KMS-11 (cell line): ENCODE data around the gene FRK.

Source experiments
- H2AFZ ChIP-seq: fragments of 200-600 bp; sonication (generic); 2 replicates; pipeline ENCODE4 v1.6.1; 2016; ENCODE audit warnings: antibody characterized with exemption, mixed run types, low read depth
- H3K27ac ChIP-seq: fragments of 200-600 bp; sonication (generic); 2 replicates; pipeline ENCODE4 v1.6.1; 2016; ENCODE audit warnings: mild to moderate bottlenecking, mixed run types
- H3K27me3 ChIP-seq: fragments of 200-600 bp; sonication (generic); 2 replicates; pipeline ENCODE4 v1.6.1; 2017; ENCODE audit warnings: mild to moderate bottlenecking, low read depth, mixed run types, moderate library complexity; ENCODE audit not compliant: insufficient read depth
- H3K36me3 ChIP-seq: fragments of 200-600 bp; sonication (generic); 2 replicates; pipeline ENCODE4 v1.6.1; 2017; ENCODE audit warnings: mild to moderate bottlenecking, mixed run types; ENCODE audit not compliant: insufficient read depth
- H3K4me1 ChIP-seq: fragments of 200-600 bp; sonication (generic); 2 replicates; pipeline ENCODE4 v1.6.1; 2016; ENCODE audit warnings: mild to moderate bottlenecking, low read depth, mixed run types; ENCODE audit not compliant: poor library complexity, severe bottlenecking
- H3K4me2 ChIP-seq: fragments of 200-600 bp; sonication (generic); 2 replicates; pipeline ENCODE4 v1.7.0; 2016; ENCODE audit warnings: mild to moderate bottlenecking, mixed run types
- H3K4me3 ChIP-seq: fragments of 200-600 bp; sonication (generic); IDR thresholded peaks from 2 replicates; pipeline ENCODE4 v1.6.1; 2017; ENCODE audit warnings: low read depth, low read length, mixed read lengths; ENCODE audit not compliant: insufficient read depth
- H3K79me2 ChIP-seq: fragments of 200-600 bp; sonication (generic); 2 replicates; pipeline ENCODE4 v1.6.1; 2016; ENCODE audit warnings: low read depth, mixed run types; ENCODE audit not compliant: insufficient read depth
- H3K9ac ChIP-seq: fragments of 200-600 bp; sonication (generic); 2 replicates; pipeline ENCODE4 v1.6.1; 2016; ENCODE audit warnings: mild to moderate bottlenecking, mixed run types
- H4K20me1 ChIP-seq: fragments of 200-600 bp; sonication (generic); 2 replicates; pipeline ENCODE4 v1.6.1; 2016; ENCODE audit warnings: mild to moderate bottlenecking, mixed run types; ENCODE audit not compliant: insufficient read depth
- CTCF ChIP-seq: fragments of 200-600 bp; sonication (generic); conservative IDR thresholded peaks from 2 replicates; pipeline ENCODE4 v1.6.1; 2017; ENCODE audit warnings: low read depth, mild to moderate bottlenecking, antibody characterized with exemption, low read length, moderate library complexity, mixed read lengths

FRK gene

GRCh38 chr6:116070101-116070500 is 9.4 kb upstream of the FRK start:
- Histone ChIP-seq H3K79me2 (no peaks in the 10 kb centered on the region), H3K4me3 (no peak overlapping the region), H3K9ac (no peak overlapping the region), H3K36me3 (no peaks in the 10 kb centered on the region), H3K4me1 (no peaks in the 10 kb centered on the region), H3K27me3 (no peaks in the 10 kb centered on the region), H2AFZ (no peak overlapping the region), H4K20me1 (no peaks in the 10 kb centered on the region), H3K27ac (no peak overlapping the region), H3K4me2 (no peak overlapping the region)
- TF ChIP-seq CTCF, result no peak

DNA sequence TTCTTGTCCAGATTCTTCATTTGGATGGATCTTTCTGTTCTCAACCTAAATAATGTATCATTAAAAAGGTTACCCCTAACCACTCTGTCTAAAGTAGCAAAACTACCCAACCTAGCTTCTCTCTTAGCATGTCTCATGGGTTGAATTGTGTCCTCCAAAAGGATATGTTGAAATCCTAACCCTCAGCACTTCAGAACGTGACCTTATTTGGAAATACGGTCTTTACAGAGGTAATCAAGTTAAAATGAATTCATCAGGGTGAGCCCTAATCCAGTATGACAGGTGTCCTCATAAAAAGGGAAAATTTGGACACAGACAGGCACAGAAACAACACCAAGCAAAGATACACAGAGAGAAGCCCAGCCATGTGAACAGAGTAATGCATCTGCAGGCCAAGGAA is 6.1 kb upstream of the FRK start:
- H3K4me2 ChIP-seq, result no peak overlapping the region
- H3K4me1 ChIP-seq, result no peaks in the 10 kb centered on the region
- H4K20me1 ChIP-seq, result no peaks in the 10 kb centered on the region
- no peaks in the 10 kb centered on the region for H3K36me3 ChIP-seq
- H3K27ac ChIP-seq, result no peak overlapping the region
- no peak overlapping the region for H3K4me3 ChIP-seq
- H3K9ac ChIP-seq, result no peak overlapping the region
- no peaks in the 10 kb centered on the region for H3K79me2 ChIP-seq
- no peaks in the 10 kb centered on the region for H3K27me3 ChIP-seq
- H2AFZ ChIP-seq, result no peak overlapping the region
- no peak for TF ChIP-seq CTCF

DNA sequence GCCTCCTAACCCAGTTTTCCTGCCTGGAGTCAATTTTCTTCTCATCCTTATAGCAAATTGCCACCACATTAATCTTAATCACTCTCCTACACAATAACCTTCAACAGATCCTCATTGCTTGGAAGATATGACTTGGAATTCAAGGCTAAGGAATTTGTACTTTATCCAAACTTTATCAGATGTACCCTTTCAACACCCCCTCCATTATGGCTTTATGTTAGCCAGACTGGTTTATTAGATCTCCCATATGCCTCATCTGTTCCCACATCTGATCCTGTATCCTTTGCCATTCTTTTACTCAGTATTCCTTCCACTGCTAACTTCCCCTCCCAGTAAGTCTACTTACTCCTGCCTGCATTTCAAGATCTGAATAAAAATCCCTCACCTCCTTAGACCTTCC is 4.0 kb upstream of the FRK start:
- TF ChIP-seq CTCF, result no peak
- H4K20me1 ChIP-seq, result no peaks in the 10 kb centered on the region
- no peak overlapping the region for H3K9ac ChIP-seq
- no peaks in the 10 kb centered on the region for H3K27me3 ChIP-seq
- H3K4me3 ChIP-seq, result no peak overlapping the region
- no peaks in the 10 kb centered on the region for H3K79me2 ChIP-seq
- no peak overlapping the region for H3K27ac ChIP-seq
- H2AFZ ChIP-seq, result no peak overlapping the region
- H3K4me1 ChIP-seq, result peaks cover 3% of the 10 kb centered on the region
- H3K36me3 ChIP-seq, result no peaks in the 10 kb centered on the region
- H3K4me2 ChIP-seq, result no peak overlapping the region

DNA sequence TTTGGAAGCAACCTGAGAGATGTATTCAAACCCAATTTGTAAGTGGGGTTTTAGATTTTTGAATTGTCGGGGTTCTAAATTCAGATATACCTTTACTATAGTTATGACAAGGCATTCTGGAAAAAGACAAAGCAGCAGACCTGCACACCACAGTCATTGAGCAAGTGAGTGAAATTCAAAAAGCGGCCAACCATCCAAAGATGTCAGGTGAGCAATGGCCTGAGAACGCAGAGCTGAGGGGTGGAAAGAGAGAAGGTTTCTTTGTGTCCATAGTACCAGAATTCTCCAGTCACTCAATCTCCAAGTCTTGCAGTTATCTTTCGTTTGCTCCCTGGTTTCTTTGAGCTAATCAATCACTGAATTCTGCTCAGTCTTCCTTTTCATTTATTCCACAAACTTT is 1.8 kb upstream of the FRK start:
- H3K4me3 ChIP-seq, result no peak overlapping the region
- H3K79me2 ChIP-seq, result no peaks in the 10 kb centered on the region
- no peak for TF ChIP-seq CTCF
- H2AFZ ChIP-seq, result no peak overlapping the region
- H3K4me1 ChIP-seq, result peaks cover 10% of the 10 kb centered on the region
- H3K27me3 ChIP-seq, result no peaks in the 10 kb centered on the region
- H3K27ac ChIP-seq, result no peak overlapping the region
- H3K4me2 ChIP-seq, result no peak overlapping the region
- H3K36me3 ChIP-seq, result no peaks in the 10 kb centered on the region
- H4K20me1 ChIP-seq, result no peaks in the 10 kb centered on the region
- no peak overlapping the region for H3K9ac ChIP-seq
